ENCODE results near the gene HES7.

Gene HES7

GRCh38 chr17:8121407-8121680, 2.6 kb downstream of the HES7 start:
- H3K27me3 ChIP-seq (ENCODE audit: insufficient read depth, poor library complexity, severe bottlenecking): no peaks in the 10 kb centered on the region

GRCh38 chr17:8120520-8121406, 3.1 kb downstream of the HES7 start:
- no peaks in the 10 kb centered on the region for H3K36me3 ChIP-seq (ENCODE audit: low read depth)
- peak; percentile 13 for TF ChIP-seq CTCF (IDR thresholded peaks at IDR 0.05; ENCODE audit: poor library complexity, severe bottlenecking)
- H3K27me3 ChIP-seq (ENCODE audit: insufficient read depth, poor library complexity, severe bottlenecking): no peaks in the 10 kb centered on the region
- DNase-seq (ENCODE audit: low spot score) (peak; percentile 94), ATAC-seq (ENCODE audit: low read depth) (peak; percentile 25)
- H3K9me3 ChIP-seq (ENCODE audit: severe bottlenecking): no peaks in the 10 kb centered on the region
- peaks cover 5% of the 10 kb centered on the region for H3K4me1 ChIP-seq (ENCODE audit: insufficient read depth, poor library complexity, severe bottlenecking)
- H3K27ac ChIP-seq (ENCODE audit: poor library complexity, severe bottlenecking): peak overlapping the region; percentile 57
- peak overlapping the region; percentile 46 for H3K4me3 ChIP-seq (ENCODE audit: severe bottlenecking)

More at GRCh38 chr17:8121407-8121680, 2.6 kb downstream of the HES7 start:
- DNase-seq (ENCODE audit: low spot score) (no peak), ATAC-seq (ENCODE audit: low read depth) (no peak)
- peak overlapping the region; percentile 46 for H3K4me3 ChIP-seq (ENCODE audit: severe bottlenecking)
- H3K9me3 ChIP-seq (ENCODE audit: severe bottlenecking): no peaks in the 10 kb centered on the region
- H3K4me1 ChIP-seq (ENCODE audit: insufficient read depth, poor library complexity, severe bottlenecking): peaks cover 5% of the 10 kb centered on the region
- H3K36me3 ChIP-seq (ENCODE audit: low read depth): no peaks in the 10 kb centered on the region
- TF ChIP-seq CTCF (IDR thresholded peaks at IDR 0.05; ENCODE audit: poor library complexity, severe bottlenecking): no peak
- peak overlapping the region; percentile 57 for H3K27ac ChIP-seq (ENCODE audit: poor library complexity, severe bottlenecking)

GRCh38 chr17:8119581-8120519, 4.1 kb downstream of the HES7 start:
- H3K27me3 ChIP-seq (ENCODE audit: insufficient read depth, poor library complexity, severe bottlenecking): no peaks in the 10 kb centered on the region
- peak overlapping the region; percentile 91 for H3K27ac ChIP-seq (ENCODE audit: poor library complexity, severe bottlenecking)
- H3K36me3 ChIP-seq (ENCODE audit: low read depth): no peaks in the 10 kb centered on the region
- peak overlapping the region; percentile 46 for H3K4me3 ChIP-seq (ENCODE audit: severe bottlenecking)
- no peak for DNase-seq (ENCODE audit: low spot score)
- no peak for TF ChIP-seq CTCF (IDR thresholded peaks at IDR 0.05; ENCODE audit: poor library complexity, severe bottlenecking)
- H3K9me3 ChIP-seq (ENCODE audit: severe bottlenecking): no peaks in the 10 kb centered on the region
- peak; percentile 17 for ATAC-seq (ENCODE audit: low read depth)
- H3K4me1 ChIP-seq (ENCODE audit: insufficient read depth, poor library complexity, severe bottlenecking): peaks cover 3% of the 10 kb centered on the region

- no peaks in the 10 kb centered on the region for H3K36me3 ChIP-seq (ENCODE audit: low read depth)
Observed at GRCh38 chr17:8118769-8119580, 4.9 kb downstream of the HES7 start.

More at GRCh38 chr17:8118769-8119580, 4.9 kb downstream of the HES7 start:
- Histone ChIP-seq H3K4me1 (ENCODE audit: insufficient read depth, poor library complexity, severe bottlenecking) (no peaks in the 10 kb centered on the region), H3K4me3 (ENCODE audit: severe bottlenecking) (peak overlapping the region; percentile 46), H3K27ac (ENCODE audit: poor library complexity, severe bottlenecking) (peak overlapping the region; percentile 91), H3K27me3 (ENCODE audit: insufficient read depth, poor library complexity, severe bottlenecking) (no peaks in the 10 kb centered on the region), H3K9me3 (ENCODE audit: severe bottlenecking) (no peaks in the 10 kb centered on the region)
- ATAC-seq (ENCODE audit: low read depth) (peak; percentile 37), DNase-seq (ENCODE audit: low spot score) (no peak)
- peak; percentile 92 for TF ChIP-seq CTCF (IDR thresholded peaks at IDR 0.05; ENCODE audit: poor library complexity, severe bottlenecking)

All from RWPE2 (cell line).